ENCODE measurements around the gene RNF208. TPM values are rescaled to one million over a fixed set of nuclear protein-coding genes. Genes with fewer than 3 reads are reported as not detected.

RNF208 gene
- total and polyA plus RNA-seq, 9 of the 15 experiments (the other 6 are each of a cell fraction or from before 2014, with no cell fraction given): 0.15 to 6.9 (median 0.50) TPM; not detected in 2

GRCh38 chr9:137242269-137243203 is 20.5 kb upstream of the RNF208 start:
- Histone ChIP-seq H3K9me3 (replicated peaks; ENCODE audit: control insufficient read depth, insufficient read depth, low read depth, low read length) (no peaks in the 10 kb centered on the region), H3K4me1 (replicated peaks in 1 of 2; ENCODE audit: control insufficient read depth in 2 of 2, insufficient read depth in 2 of 2, low read length in 2 of 2) (peaks cover 24 to 87% of the 10 kb centered on the region in 2 experiments; a peak in 4 of 5 replicates), H3K27ac (ENCODE audit: extremely low read depth, low read depth, low read length) (peak overlapping the region; percentile 90), H3K9ac (ENCODE audit: insufficient read depth in 1 of 2, low read depth in 2 of 2, low read length in 2 of 2) (peak overlapping the region; percentile 87 to 100), H3K27me3 (ENCODE audit: control insufficient read depth in 2 of 2, insufficient read depth in 2 of 2, low read length in 2 of 2) (no peaks in the 10 kb centered on the region), H3K4me3 (peak overlapping the region; percentile 96), H2AFZ (ENCODE audit: low read depth, low read length) (no peak overlapping the region), H4K20me1 (replicated peaks; ENCODE audit: control insufficient read depth, insufficient read depth, low read length) (peaks cover 30% of the 10 kb centered on the region), H3K4me2 (ENCODE audit: insufficient read depth, low read length) (peak overlapping the region; percentile 95), H3K9me1 (ENCODE audit: control insufficient read depth, insufficient read depth, low read length) (peaks cover 4% of the 10 kb centered on the region), H3K36me3 (ENCODE audit: control insufficient read depth, insufficient read depth, low read length) (peaks cover 30% of the 10 kb centered on the region), H3K79me2 (ENCODE audit: control insufficient read depth, insufficient read depth, low read length) (peaks cover 57% of the 10 kb centered on the region)
- WGBS (ENCODE audit: insufficient coverage, low coverage, missing lambda C conversion rate): 57% methylated on average over 35 of the region's 36 CpGs
- POLR2A ChIA-PET: interaction anchor here (0.6 to 6.5 kb wide), 28 partner anchors 12 to 869 kb away, joined by 3 to 221 read pairs (median 4); partner anchors contain the start of genes ANAPC2, CARD9, CYSRT1 and EXD3
- FAIRE-seq: peak; percentile 74
- BruUV-seq (replicated peaks): no TSS peak
- CTCF ChIA-PET (ENCODE audit: low intra/inter-chr PET ratio): no interaction called here
- in situ Hi-C loops (cut with MboI) (loop anchor here (25.0 kb wide), 1 partner anchor 455 kb away; the partner anchor contains the start of genes CCDC183 and TMEM141), intact Hi-C loops (cut with micrococcal nuclease) (loop anchor here (5.0 to 10.0 kb wide), 2 partner anchors 60 to 458 kb away; partner anchors contain the start of gene NRARP)
- ATAC-seq: no peak
- no peak for DNase-seq (ENCODE audit: extremely low read depth in 1 of 4, low spot score in 3 of 4)
- 0 out of 2 replicates have a peak, but pooled peaks have one; percentile 4 for TF ChIP-seq FOXK1 (CRISPR knock-in tag; IDR thresholded peaks at IDR 0.05; ENCODE audit: borderline replicate concordance)
- 0 out of 2 replicates have a peak, but pooled peaks have one; percentile 11 for TF ChIP-seq TFAP4 (CRISPR knock-in tag; IDR thresholded peaks at IDR 0.05; ENCODE audit: borderline replicate concordance)
- no peak for TF ChIP-seq MNT (conservative IDR thresholded peaks at IDR 0.05)
- TF ChIP-seq POLR2AphosphoS5 (IDR thresholded peaks at IDR 0.05; ENCODE audit: control insufficient read depth, insufficient read depth, low read depth, low read length): peak; percentile 47; the same call in 1 of the 2 replicates
- TF ChIP-seq ZNF707 (CRISPR knock-in tag; conservative IDR thresholded peaks at IDR 0.05): peak; percentile 61; the same call in 1 of the 2 replicates
- TF ChIP-seq ESRRA (IDR thresholded peaks at IDR 0.05; ENCODE audit: borderline replicate concordance, low read depth): 0 out of 2 replicates have a peak, but pooled peaks have one; percentile 0
- TF ChIP-seq SP1 (CRISPR knock-in tag; IDR thresholded peaks at IDR 0.05): peak; percentile 35; the same call in 1 of the 2 replicates
- no peak for TF ChIP-seq FOXJ3 (CRISPR knock-in tag; IDR thresholded peaks at IDR 0.05)
- peak; percentile 37 for TF ChIP-seq PRPF4 (IDR thresholded peaks at IDR 0.05; ENCODE audit: insufficient read depth, low read depth, low read length, poor library complexity, severe bottlenecking)
- no peak for TF ChIP-seq EWSR1 (IDR thresholded peaks at IDR 0.05; ENCODE audit: borderline replicate concordance, low read depth, partially characterized antibody)
- TF ChIP-seq DACH1 (IDR thresholded peaks at IDR 0.05; ENCODE audit: partially characterized antibody): no peak
- no peak for TF ChIP-seq NFIX (CRISPR knock-in tag; IDR thresholded peaks at IDR 0.05; ENCODE audit: low read depth)
- TF ChIP-seq TSC22D4 (tag; IDR thresholded peaks at IDR 0.05): no peak
- peak; percentile 20 for TF ChIP-seq SAP30 (IDR thresholded peaks at IDR 0.05; ENCODE audit: borderline replicate concordance, insufficient read depth, low read depth, low read length, poor library complexity, severe bottlenecking)
- peak; percentile 20 for TF ChIP-seq SIRT6 (IDR thresholded peaks at IDR 0.05; ENCODE audit: low read depth, low read length)
- TF ChIP-seq FIP1L1 (IDR thresholded peaks at IDR 0.05; ENCODE audit: low read depth, low read length, poor library complexity, severe bottlenecking): peak; percentile 89
- peak; percentile 94 for TF ChIP-seq RBM22 (IDR thresholded peaks at IDR 0.05; ENCODE audit: low read depth, low read length, poor library complexity, severe bottlenecking)

Data from K562 (cell line).